CD1c-positive myeloid dendritic cell (primary cell): ENCODE data around the gene SKI.

Experiments used
- DNase-seq: peaks from one replicate; pipeline ENCODE4 v3.0.0-alpha.2; 2016; ENCODE audit errors: extremely low spot score

SKI gene

DNA sequence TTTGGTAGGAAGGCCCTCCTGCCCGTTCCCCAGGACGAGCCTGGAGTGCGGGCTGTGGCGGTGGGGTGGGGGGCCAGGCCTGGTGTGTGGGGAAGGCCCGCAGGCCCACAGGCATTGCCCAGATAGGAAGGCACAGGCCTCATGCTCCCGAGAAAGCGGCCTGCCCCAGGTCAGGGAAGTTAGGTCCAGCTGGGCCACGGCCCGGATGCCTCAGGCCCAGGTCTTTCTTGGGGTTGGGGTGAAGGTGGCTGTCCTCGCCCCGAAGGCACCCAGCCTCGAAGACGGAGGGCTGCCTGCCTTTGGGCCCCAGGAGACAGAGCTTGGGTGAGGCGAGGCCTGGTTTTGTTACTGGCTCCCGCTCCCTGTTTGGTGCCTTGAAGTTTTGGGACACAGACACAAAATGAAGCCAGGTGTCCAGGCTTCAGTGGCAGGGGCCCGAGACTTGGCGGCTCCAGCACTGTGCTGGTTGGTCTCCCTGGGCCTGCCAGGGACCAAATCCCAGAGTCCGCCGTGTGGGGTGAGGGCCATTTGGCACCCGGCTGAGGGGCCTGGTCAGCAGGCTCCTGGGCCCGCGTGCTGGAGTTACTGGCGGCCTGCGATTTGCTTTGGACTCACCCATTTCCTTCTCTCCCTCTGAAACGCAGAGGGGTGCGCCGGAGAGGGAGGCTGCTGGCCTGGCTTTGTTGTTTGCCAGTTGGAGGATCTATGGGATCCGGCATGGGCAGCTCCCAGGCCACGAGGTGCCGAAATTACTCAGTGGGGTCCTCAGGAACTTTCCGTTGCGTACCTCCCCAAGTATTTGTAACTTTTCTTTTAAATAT is 2.0 kb downstream of the SKI start:
- no peak for DNase-seq

DNA sequence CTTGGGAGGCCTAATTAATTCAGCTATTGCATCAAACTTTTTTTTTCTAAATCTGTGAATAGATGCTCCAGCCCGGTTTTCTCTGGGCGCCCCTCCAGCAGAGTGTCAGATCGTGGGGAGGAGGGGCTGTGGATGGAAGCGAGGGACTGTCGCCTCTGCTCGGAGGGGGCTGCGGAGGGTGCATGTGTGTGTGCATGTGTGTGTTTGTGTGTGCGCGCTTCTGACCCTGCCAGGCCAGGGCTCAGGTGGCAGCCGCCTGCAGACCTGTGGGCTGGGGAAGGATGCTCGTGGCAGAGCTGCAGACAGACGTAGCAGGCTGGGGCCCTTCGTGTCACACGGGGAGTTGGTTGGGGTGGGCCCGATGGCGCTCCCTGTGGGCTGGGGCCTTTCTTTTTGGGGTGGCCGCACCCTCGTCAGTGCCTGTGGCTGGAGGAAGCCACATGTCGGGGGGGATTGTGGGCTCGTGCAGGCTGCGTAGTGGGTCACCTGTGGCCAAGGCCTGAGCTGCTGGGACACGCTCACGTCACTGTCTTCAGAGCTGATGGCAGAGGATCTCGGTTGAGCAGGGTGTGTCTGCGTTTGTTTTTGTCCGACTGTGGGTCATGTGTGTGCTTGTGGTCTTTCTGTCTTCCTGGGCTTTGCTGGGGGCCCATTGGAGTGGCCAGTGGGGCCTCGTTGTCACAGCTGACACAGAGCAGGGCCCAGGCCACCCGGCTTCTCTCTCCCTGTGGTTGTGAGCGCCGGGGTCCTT is 2.8 kb downstream of the SKI start:
- no peak for DNase-seq

DNA sequence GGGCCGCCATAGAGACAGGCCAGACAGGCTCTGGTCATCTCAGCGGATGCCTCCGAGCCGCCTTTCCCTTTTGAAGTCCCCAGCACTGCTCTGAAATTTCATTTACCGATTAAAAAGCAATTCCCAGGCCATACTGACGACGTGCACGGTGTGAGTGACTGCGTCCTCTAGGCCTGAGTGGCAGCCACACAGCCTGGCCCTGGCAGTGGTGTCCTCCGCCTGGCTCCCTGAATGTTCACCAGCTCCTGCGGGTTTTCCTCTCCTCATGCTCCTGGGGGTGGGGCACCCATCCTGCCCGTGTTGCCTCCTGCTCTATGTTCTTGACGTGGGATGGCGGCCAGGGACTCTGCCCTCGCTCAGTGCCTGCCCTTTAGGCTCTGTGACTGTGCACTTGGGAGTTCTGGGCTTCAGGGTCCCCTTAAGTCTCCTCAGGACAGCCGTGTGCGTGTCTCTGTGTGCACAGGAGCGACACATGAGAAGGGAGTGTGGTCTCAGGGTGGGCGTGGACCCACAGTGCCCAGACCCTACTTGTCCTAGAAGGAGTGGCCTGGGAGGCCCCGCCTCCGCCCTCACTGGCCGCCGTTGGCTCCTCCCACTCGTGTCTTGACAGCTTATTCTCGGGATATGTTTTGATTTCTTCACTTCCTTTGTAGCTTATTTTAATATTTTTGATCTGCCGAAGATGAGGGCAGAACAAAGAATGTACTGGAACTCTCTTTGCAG is 3.6 kb downstream of the SKI start:
- peak; percentile 66 for DNase-seq

DNA sequence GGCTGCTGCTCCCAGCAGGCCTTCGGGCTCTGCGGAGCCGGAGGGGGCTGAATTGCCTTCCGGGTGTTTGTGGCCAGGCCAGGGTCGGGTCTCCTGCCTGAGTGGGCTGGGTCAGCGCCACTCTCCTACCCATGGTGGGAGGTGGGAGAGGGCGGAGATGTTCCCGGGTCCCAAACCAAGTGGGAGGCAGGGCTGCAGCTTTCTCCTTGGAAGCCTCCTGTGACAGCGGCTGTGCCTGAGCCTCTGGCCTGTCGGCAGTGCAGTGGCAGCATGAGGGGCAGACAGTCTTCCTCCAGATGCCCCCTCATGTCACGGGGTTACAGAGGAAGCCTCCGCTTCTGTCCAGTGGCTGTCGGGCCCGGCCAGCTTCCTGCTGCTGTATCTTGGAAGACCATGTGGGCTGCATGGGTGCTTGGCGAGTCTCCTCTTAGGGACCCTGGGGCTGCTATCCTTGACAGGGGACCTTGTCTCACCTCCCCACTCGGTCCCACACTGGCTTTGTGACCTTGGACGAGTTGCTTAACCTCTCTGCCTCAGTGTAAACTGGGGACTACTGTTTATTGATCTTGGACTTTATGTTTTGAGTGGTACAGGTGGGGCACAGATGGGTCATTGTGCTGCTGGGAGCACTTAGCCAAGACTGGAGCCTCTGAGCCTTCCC is 4.3 kb downstream of the SKI start:
- DNase-seq, result peak; percentile 55

DNA sequence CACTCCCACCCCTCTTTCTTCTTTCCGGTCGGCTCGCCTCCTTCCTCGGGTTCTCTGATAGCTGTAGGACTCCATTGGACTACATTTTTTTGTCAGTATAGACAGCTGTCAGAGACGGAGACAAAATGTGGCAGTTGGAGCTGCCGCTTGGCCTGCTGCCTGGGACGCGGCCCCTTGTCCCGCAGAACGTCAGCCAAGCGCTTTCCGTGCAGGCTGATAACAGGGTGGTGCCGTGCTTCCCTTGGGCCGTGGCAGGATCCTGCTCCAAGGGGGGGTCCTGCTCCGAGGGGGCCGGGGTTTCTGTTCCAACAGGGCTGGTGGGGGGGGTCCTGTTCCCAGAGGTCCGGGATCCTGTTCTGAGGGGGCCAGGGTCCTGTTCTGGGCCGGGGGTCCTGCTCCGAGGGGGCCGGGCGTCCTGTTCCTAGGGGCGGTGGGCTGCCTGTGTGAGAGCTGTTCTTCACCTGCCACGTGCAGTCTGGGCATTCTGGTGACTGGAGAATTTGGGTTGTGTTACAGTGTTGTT is 4.9 kb downstream of the SKI start:
- DNase-seq, result no peak

DNA sequence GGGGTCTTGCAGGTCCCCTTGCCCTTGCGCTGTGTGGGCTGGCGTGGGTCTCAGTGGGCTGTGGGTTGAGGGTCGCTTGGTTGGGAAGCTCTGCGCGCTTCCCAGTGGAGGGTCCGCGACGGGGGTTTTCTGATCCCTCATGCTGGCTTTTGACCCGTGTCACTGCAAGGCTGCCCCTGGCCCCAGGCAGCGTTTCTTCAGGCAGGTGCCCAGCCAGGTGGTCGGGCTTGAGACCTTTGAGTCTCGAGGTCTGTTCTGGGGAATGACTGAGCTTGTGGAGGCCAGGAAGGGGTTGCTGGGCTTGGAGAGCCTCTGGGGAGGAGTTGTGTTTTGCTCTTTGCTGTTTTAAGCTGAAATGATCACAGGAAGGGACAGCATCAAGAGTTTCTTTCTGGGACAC is 5.3 kb downstream of the SKI start:
- no peak for DNase-seq

DNA sequence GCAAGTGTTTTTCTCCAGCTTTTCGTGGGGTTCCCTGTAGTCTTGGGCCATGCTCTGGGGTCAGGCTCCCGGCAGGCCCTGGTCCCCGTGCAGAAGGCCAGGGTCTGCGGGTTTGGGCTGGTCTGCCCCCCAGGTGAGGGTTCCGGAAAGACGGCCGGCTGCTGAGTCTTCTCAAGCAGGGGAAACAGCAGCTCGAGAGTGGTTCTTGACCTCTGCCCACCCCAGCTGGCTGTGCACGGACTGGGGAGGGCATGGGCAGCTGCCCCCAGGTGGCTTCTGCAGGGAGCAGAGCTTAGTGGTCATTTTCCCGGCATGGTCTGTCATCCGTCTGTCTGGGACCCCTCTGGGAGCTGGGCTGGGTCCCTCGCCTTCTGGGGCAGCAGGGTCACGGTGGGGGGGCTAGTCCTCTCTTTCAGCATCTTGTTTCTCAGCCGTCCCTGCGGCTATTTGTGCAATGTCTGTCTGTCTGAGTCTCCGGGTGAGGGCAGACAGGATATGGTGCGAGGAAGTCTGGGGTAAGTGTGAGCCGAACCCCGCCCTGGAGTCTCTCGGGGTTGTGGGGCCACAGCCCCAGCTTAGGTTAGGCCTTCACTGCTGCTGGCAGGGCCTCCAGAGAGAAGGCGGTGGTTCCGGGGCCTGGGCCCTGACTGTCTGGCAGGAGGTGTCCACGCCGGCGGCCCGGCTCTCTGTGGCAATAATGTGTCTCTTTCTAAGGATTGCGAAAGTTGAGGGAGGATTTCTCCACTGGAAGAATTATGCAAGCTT is 6.1 kb downstream of the SKI start:
- peak; percentile 93 for DNase-seq

DNA sequence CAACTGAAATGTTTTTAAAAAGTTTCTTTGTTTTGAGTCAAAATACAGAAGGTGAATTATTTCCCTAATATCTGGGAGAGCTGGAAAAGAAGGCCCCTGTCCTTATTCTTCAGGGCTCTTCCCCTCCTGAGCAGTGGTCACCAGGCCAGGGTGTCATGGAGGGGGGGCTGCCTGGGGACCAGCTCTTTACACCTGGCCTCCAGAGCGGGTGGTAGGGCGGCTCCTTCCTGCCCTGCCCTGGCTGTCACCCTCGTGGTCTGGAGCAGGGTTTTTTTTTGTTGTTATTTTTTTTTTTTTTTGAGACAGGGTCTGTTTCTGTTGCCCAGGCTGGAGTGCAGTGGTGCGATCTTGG is 6.6 kb downstream of the SKI start:
- DNase-seq, result no peak

DNA sequence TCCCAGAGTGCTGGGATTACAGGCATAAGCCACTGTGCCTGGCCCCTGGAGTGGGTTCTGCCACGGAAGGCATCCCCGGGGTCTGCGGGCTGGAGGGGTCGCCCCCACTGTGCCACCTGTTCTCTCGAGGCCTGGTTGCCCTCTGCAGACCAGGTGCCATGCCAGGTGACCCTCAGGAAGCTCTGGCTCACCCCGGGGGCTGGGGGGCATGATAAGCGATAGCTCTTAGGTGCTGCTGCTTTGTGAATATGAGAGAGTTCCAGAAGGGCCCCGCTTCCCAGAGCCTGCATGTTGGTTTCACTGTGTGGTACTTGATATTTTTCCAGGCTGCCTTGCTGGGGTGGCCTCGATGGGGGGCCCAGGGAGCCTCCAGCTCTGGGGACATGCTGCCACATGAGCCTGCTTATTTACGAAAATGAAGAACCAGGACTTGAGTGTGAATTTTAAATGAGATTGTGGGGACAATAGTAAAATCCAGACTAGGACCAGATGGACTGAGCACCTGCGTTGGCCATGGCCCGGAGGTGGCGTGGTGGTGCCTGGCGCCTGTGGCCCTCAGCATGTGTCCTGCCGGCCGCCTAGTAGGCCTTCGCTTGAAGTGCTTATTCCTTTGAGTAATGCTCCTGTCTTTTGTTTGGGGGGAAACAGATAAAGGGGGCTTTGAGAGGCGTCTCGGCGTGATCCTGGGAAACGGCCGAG is 7.3 kb downstream of the SKI start:
- DNase-seq, result no peak

DNA sequence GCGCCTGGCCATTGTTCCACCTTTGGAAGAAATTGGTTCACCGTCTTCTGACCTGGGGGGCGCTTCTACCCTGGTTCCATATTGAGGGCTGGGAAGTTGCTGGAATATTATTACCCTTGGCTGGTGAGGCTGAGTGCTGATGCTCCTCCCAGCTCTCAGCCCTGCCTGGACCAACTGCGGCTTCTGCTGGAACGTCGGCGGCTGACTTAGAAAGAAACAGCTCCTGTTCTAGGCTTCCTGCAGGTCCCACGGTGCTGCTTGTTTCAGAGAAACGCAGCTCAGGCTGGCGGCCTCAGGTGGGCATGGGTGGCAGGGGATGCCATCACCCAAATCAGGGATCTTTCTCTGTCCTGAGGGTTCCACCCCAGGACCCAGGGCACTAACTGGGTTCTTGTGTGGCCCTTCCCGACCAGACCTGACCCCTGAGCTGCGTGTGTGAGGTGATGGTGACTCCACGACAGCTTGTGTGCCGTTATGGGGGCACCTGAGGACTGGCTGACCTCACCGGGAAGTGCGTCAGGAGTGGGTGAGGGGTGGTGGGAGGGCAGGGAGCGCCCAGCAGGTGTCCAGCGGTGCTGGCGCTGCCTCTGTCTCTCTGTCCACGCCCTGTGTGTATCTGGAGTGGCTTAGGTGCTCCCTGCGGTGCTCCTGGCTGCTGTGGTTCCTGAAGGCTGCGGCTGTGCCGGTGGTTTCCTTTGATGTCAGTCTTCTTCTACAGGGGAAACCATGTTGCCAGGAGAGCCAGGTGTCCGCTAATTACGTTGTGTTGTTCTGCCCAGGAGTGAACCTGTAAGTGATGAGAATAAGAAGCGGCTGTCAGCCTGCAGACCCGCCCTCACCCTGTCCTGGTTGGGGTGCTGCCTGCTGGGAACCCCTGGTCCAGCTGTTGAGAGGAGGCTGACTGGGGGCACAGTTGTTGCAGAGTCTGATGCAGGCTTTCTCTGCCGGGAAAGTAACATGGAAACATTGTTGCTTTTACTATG is 8.9 kb downstream of the SKI start:
- no peak for DNase-seq

DNA sequence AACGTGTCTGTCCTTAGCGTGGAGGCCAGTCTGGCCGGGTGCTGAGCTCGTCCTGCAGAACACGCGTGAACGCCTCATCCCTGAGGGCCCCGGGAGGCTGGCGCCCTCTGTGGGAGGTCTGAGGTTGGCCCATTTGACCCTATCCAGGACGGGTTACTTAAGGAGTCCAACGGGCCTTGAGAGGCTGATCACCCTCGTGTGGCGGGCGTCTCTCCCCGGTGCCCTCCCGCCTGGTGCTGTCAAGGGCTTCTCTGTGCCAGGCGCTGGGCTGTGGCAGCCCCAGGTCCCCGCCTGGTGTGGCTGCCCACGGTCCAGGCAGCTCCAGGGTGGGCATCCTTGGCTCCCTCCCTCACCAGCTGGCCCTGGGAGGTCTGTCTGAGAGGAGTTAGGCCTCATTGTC is 9.7 kb downstream of the SKI start:
- no peak for DNase-seq

DNA sequence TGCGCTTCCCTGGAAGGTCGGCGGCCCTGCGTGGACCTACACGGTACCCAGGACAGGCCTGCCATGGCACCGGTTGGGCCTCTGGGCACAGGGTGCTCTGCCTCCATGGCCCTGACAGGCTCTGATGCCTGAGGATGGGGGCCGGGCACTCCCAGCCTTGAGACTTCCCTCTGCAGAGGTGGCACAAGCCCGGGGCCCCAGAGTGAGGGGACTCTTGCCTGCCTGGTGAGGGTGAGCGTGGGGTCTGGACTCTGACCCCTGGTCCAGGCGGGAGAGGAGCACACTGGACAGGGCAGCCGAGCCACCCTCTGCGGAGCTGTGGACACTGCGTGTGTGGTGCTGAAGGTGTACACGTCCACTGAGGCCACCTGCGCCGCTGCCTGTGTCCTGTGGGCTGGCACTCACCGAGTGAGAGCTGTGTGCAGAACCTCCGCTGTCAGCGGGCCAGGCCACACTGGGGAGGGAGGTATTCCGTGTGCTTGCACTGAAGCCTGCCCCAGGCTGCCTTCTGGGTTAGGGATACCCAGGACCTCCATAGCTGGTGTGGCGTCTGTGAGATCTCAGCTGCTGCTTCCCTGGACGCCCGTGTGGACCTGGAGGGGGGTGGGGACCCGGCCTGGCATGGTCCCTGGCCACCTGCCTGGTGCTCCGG is 10.4 kb downstream of the SKI start:
- DNase-seq, result no peak

DNA sequence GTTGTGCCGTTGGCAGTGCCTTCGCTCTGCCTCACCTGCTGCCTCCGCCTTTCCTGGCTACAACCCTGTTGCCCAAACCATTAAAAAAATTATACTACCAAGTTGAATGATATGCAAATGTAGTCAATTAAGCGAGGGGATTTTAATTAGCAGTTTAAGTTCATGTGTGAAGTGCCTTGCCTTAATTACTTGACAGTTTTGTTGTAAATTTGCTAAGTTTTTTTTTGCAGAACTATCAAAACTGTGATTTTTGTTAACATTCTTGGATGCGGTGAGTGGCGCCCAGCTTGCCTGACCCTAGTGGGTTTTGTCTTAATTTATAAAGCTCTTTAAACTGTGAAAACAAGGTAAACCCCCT is 10.9 kb downstream of the SKI start:
- no peak for DNase-seq

DNA sequence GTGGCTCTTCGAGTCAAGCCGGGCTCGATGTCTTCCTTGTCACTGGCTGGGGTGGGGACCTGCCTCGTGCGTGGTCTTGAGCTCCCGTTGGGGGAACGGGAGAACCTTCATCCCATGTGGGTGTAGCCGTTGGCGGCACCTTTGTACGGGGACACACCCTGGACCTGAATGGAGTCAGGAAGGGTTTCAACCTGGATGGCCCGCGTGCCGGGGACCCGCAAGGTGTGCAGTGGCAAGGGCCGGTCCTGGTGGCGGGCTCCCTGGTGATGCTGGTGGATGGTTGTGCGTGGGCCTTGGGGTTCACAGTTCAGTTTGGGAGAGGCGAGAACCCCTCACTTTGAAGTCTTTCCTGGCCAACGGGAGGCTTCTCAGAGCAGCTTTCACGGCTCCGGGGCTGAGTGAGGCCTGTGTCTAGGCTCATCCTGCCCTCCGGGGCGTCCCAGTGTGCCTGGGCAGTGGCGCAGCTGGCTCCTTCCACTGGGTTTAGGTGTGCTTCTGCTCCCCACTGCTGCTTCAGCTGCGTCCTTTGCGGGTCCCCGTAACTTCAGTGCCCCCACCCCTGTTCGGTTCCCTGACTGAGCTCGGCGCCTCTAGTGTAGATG is 11.4 kb downstream of the SKI start:
- no peak for DNase-seq

DNA sequence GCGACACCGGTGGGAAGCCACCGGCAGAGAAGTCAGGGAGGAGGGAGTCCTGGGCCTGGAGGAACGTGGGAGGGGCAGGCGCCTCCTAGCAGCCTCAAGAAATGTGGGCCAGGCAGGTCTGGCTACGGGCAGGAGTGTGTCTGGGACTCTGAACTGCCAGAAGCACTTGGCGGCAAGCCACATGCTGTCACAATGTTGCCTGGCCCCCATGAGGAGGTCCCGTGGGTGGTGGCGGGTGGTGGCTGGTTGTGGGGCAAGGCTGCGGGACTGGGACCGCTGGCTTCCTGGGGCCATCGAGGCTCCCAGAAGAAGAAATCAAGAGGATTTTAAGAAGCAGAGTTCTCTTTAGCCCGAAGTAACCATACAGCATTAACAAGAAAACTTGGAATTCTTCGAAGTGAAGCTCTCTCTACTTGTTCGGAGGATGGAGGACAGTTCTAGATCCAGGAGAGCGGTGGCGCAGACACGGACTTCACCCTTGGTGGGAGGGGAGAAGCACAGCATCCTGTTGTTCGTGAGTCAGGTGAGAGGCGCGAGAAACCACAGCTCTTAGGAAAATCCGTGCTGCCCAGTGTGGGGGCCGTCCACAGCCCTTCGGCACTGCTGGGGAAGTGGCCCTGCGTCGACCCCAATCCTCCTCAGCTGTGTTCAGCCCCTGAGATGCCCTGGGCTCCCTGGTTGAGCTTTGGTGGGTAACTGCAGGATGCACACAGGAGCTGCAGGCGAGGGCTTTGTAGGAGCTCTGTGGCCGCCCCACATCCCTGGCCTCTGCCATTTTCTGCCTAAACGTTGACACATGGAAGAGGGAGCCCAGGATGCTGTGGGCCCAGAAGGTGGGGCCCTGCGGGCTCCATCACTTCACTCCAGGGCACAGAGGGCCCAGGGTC is 12.4 kb downstream of the SKI start:
- DNase-seq, result peak; percentile 41

DNA sequence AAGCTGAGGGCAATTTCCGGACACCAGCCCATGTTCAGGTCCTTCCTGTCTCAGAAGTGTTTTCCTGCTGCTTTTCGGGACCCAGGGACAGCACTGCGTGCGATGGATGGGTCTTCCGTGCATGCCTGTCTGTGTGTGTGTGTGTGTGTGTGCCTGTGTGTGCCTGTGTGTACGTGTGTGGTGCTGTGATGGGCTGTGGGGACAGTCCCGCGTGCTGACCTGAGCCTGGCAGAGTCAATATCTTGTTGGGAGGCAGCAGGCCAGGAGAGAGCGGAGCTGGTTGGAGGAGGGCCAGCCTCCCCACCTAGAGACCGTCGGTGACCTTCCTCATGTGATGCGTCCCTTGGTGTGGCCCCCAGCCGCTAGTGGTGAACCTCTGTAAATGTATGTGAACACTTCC is 13.7 kb downstream of the SKI start:
- no peak for DNase-seq
